ENCODE data around the gene NAGPA. TPM values are rescaled to one million over a fixed set of nuclear protein-coding genes. Genes with fewer than 3 reads are reported as not detected.
"Not testable (repeated sequence)": the region's sequence is repeated elsewhere in the genome, so short reads cannot be mapped to it uniquely, and the experiment has no call there.

NAGPA gene
- total and polyA plus RNA-seq, 4 donors, result 6.9 to 15.1 (median 8.9) TPM

DNA sequence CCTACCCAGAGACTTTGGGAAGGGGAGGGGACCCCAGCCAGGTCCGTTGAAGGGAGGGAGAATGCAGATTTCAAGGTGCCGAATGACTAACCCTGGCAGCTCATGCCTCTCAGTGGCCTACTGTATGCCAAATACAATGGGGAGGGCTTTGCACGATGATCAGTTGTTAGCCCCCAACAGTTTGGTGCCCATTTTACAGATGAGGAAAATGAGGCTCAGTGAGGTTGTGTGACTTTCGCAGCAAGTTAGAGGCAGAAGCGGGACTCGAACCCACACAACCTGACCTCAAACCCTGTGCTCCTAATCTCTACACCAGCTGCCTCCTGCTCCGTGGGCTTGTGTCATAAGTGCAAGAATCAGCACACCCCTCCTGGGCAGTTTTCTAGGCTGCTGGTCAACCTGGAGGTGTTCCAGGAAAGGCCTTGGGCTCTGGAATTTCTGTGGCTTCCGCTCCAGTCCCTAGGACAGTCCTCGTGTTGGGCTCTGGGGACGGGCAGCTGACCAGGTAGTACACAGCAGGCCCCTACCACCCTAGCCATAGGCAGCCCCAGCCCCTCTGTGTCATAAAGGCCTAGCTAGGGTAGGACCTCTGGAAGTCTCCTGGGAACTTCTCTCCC lies 11.9 kb upstream of the NAGPA start:
- WGBS (ENCODE audit: insufficient coverage), result 85% methylated on average over 10 of the region's 10 CpGs
- Histone ChIP-seq H3K4me3 (ENCODE audit: low read depth, low read length) (no peak overlapping the region), H3K27ac (ENCODE audit: low read depth, low read length) (no peak overlapping the region), H3K4me1 (ENCODE audit: control insufficient read depth, insufficient read depth, low read length) (no peaks in the 10 kb centered on the region), H3K36me3 (ENCODE audit: control insufficient read depth, insufficient read depth, low read length) (peaks cover 14% of the 10 kb centered on the region), H3K27me3 (ENCODE audit: control insufficient read depth, insufficient read depth, low read length) (no peaks in the 10 kb centered on the region), H3K9me3 (ENCODE audit: control insufficient read depth, insufficient read depth, low read length) (no peaks in the 10 kb centered on the region)
- no peak for DNase-seq (ENCODE audit: low read depth in 4 of 6, low spot score in 6 of 6)

DNA sequence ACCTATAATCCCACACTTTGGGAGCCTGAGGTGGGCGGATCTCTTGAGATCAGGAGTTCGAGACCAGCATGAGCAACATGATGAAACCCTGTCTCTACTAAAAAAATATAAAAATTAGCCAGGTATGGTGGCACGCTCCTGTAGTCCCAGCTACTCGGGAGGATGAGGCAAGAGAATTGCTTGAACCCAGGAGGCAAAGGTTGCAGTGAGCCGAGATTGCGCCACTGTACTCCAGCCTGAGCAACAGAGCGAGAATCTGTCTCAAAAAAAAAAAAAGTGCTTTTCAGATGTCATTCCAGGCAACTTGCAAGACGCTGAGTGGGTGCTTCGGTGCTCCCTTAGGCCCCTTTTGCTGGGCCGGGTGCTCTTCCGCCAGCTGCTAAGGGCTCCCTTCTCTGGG lies 10.8 kb upstream of the NAGPA start:
- not testable (repeated sequence) for DNase-seq (ENCODE audit: low read depth in 4 of 6, low spot score in 6 of 6); H3K4me1 ChIP-seq (ENCODE audit: control insufficient read depth, insufficient read depth, low read length); H3K9me3 ChIP-seq (ENCODE audit: control insufficient read depth, insufficient read depth, low read length); H3K27me3 ChIP-seq (ENCODE audit: control insufficient read depth, insufficient read depth, low read length); H3K4me3 ChIP-seq (ENCODE audit: low read depth, low read length); H3K27ac ChIP-seq (ENCODE audit: low read depth, low read length)
- 92% methylated on average over 9 of the region's 11 CpGs for WGBS (ENCODE audit: insufficient coverage)
- peaks cover 14% of the 10 kb centered on the region for H3K36me3 ChIP-seq (ENCODE audit: control insufficient read depth, insufficient read depth, low read length)

DNA sequence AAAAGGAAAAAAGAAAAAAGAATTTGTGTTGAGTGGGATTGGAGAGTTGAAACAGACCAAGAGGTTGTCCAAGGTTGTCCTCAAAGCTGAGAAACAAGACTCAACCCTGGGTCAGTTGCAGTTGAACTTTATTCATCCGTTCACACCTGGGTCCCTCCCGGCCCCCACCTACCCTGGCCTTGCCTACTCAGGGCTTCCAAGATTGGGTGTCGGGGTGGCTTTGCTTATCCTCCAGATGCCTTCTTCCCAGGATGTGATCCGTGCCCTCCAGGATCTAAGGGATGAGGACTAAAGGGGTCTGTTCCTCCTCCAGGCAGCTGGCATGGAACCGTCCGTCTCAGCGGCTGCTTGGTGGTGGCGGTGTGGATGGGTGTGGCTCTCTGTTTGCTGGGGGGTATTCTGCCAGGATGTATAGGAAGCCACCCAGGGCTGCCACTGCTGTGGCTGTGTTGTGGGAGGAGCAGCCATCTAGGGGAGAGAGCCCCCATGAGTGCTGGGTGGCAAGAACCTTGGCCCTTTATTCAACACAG lies 10.3 kb upstream of the NAGPA start:
- no peaks in the 10 kb centered on the region for H3K27me3 ChIP-seq (ENCODE audit: control insufficient read depth, insufficient read depth, low read length)
- WGBS (ENCODE audit: insufficient coverage), result 92% methylated on average over 7 of the region's 8 CpGs
- DNase-seq (ENCODE audit: low read depth in 4 of 6, low spot score in 6 of 6), result no peak

DNA sequence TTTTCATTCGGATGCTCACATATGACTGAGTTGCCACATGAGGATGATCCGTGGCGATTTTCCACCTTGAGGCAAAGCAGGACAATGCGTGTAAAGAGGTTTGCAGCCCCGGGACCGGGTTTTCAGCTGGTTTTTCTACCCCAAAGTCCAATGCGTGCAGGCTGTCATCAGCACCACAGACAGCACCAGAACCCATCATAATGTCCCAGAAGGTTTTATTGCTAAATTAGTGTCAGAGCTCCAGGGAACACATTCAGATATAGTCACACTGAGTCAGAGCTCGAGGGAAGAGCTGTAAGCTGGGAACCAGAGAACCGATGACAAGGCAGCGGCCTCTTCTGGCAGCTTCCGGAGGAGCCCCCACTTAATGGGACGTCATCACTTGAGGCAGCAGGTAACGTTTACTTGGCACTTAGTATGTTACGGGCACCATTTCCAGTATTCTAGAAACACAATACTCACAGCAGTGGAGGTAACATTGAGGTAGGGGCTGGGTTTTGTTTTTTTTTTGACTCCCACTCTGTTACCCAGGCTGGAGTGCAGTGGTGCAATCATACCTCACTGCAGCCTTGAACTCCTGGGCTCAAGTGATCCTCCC lies 8.9 kb upstream of the NAGPA start:
- WGBS (ENCODE audit: insufficient coverage), result 67% methylated on average over 10 of the region's 14 CpGs
- H3K4me1 ChIP-seq (ENCODE audit: control insufficient read depth, insufficient read depth, low read length), result no peaks in the 10 kb centered on the region
- no peak for DNase-seq (ENCODE audit: low read depth in 4 of 6, low spot score in 6 of 6)
- H3K36me3 ChIP-seq (ENCODE audit: control insufficient read depth, insufficient read depth, low read length), result peaks cover 14% of the 10 kb centered on the region
- no peak overlapping the region for H3K4me3 ChIP-seq (ENCODE audit: low read depth, low read length)
- H3K27me3 ChIP-seq (ENCODE audit: control insufficient read depth, insufficient read depth, low read length), result no peaks in the 10 kb centered on the region
- H3K27ac ChIP-seq (ENCODE audit: low read depth, low read length), result no peak overlapping the region
- H3K9me3 ChIP-seq (ENCODE audit: control insufficient read depth, insufficient read depth, low read length), result no peaks in the 10 kb centered on the region

More for the DNA sequence above, 10.3 kb upstream of the NAGPA start:
- no peak overlapping the region for H3K4me3 ChIP-seq (ENCODE audit: low read depth, low read length)
- H3K27ac ChIP-seq (ENCODE audit: low read depth, low read length), result no peak overlapping the region
- no peaks in the 10 kb centered on the region for H3K4me1 ChIP-seq (ENCODE audit: control insufficient read depth, insufficient read depth, low read length)
- H3K36me3 ChIP-seq (ENCODE audit: control insufficient read depth, insufficient read depth, low read length), result peaks cover 14% of the 10 kb centered on the region
- no peaks in the 10 kb centered on the region for H3K9me3 ChIP-seq (ENCODE audit: control insufficient read depth, insufficient read depth, low read length)

DNA sequence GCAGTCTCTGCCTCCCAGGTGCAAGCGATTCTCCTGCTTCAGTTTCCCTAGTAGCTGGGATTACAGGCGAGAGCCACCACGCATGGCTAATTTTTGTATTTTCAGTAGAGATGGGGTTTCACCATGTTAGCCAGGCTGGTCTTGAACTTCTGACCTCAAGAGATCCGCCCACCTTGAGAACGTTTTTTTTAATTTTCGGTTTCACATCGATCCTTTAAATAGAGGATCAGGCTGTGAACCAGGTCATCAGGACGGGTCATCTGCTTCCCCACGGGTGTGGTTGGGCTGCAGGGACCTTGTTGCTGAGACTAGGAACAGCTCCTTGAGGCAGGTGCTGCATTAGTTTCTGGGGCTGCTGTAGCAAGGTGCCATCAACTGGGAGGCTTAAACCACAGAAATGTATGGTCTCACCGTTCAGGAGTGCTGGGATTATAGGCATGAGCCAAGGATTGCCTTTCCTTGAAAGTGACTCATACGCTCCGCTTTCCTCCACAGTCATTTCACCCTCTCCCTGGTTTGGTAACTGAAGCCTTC lies 7.9 kb upstream of the NAGPA start:
- peaks cover 14% of the 10 kb centered on the region for H3K36me3 ChIP-seq (ENCODE audit: control insufficient read depth, insufficient read depth, low read length)
- 80% methylated on average over 11 of the region's 12 CpGs for WGBS (ENCODE audit: insufficient coverage)
- no peaks in the 10 kb centered on the region for H3K9me3 ChIP-seq (ENCODE audit: control insufficient read depth, insufficient read depth, low read length)
- H3K27ac ChIP-seq (ENCODE audit: low read depth, low read length), result no peak overlapping the region
- H3K4me3 ChIP-seq (ENCODE audit: low read depth, low read length), result no peak overlapping the region
- no peaks in the 10 kb centered on the region for H3K4me1 ChIP-seq (ENCODE audit: control insufficient read depth, insufficient read depth, low read length)
- no peaks in the 10 kb centered on the region for H3K27me3 ChIP-seq (ENCODE audit: control insufficient read depth, insufficient read depth, low read length)
- no peak for DNase-seq (ENCODE audit: low read depth in 4 of 6, low spot score in 6 of 6)

DNA sequence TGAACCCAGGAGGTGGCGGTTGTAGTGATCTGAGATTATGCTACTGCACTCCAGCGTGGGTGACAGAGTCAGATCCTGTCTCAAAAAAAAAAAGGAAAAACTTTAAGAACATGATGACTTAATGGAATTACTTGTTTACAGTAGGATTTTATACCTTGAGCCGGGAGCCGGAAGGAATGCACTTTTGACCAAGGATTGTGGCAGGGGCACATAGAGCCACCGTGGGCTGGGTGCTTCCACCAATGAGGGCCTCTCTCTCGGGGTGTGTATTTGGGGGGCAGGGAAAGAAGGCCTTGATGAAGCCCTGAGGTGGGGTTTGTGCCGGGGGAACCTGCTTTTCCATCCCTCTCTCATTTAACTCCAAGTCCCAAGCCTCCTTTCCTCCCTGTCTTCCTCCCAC lies 6.7 kb upstream of the NAGPA start:
- no peak for DNase-seq (ENCODE audit: low read depth in 4 of 6, low spot score in 6 of 6)
- 95% methylated on average over 5 of the region's 7 CpGs for WGBS (ENCODE audit: insufficient coverage)
- no peaks in the 10 kb centered on the region for H3K9me3 ChIP-seq (ENCODE audit: control insufficient read depth, insufficient read depth, low read length)
- peaks cover 14% of the 10 kb centered on the region for H3K36me3 ChIP-seq (ENCODE audit: control insufficient read depth, insufficient read depth, low read length)
- no peak overlapping the region for H3K27ac ChIP-seq (ENCODE audit: low read depth, low read length)
- H3K4me1 ChIP-seq (ENCODE audit: control insufficient read depth, insufficient read depth, low read length), result no peaks in the 10 kb centered on the region
- H3K27me3 ChIP-seq (ENCODE audit: control insufficient read depth, insufficient read depth, low read length), result no peaks in the 10 kb centered on the region
- H3K4me3 ChIP-seq (ENCODE audit: low read depth, low read length), result no peak overlapping the region

DNA sequence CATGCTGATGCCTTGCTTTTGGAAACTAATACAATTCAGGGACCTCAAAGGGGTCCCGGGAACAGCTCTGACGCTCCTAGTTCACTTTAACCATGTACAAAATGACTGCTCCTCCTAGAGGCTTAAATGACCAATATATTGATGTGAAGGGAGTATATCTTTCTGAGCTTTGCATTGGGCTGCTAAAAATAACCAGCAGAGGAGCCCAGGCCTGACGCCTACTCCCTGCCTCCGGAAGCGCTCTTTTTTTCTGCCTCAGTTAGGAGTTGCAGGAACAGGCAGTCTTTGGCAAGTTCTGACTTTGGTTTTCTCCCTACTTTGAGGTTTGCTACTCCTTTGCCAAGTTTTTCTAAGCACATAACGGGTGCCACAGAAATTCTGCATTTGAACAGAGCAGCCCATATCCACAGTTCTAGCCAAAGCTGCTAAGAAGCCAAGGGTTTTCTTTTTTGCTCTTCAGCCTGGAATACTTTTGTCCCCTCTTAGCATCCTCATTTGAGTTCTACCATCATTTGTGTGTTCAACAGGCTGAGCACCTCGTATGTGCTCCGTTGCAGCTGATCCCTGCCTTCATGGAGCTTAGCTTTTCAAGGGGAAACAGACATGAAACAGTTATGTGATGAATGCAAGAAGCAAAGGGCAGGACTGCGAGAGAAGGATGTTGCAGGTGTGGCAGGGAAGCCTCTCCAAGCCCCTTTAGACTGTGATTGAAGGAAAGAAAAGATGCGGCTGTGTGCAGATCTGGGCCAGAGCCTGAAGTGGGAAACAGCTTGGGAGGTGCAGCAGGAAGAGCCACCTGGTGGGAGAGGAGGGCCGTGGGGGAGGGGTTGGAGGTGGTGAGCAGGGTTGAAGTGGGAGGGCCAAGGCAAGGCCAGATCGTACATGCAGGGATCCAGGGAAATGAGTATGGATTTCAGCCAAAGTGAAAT lies 2.8 kb upstream of the NAGPA start:
- Histone ChIP-seq H3K36me3 (ENCODE audit: control insufficient read depth, insufficient read depth, low read length) (no peaks in the 10 kb centered on the region), H3K4me1 (ENCODE audit: control insufficient read depth, insufficient read depth, low read length) (peaks cover 15% of the 10 kb centered on the region), H3K27me3 (ENCODE audit: control insufficient read depth, insufficient read depth, low read length) (no peaks in the 10 kb centered on the region), H3K27ac (ENCODE audit: low read depth, low read length) (no peak overlapping the region), H3K4me3 (ENCODE audit: low read depth, low read length) (no peak overlapping the region), H3K9me3 (ENCODE audit: control insufficient read depth, insufficient read depth, low read length) (no peaks in the 10 kb centered on the region)
- 58% methylated on average over 9 of the region's 12 CpGs for WGBS (ENCODE audit: insufficient coverage)
- DNase-seq (ENCODE audit: low read depth in 4 of 6, low spot score in 6 of 6), result peak in 1 of 6 donors; percentile 61

DNA sequence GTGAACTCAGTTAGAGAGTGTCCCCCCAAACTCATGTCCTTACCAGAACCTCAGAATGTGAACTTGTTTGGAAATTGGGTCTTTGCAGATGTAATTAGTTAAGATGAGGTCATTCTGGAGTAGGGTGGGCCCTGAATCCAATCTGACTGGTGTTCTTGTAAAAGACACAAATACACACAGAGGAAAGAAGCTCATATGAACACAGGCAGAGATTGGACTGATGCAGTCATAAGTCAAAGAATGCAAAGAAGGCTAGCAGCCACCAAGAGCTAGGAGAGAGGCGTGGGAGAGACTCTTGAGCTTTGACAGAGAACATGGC lies 2.1 kb upstream of the NAGPA start:
- DNase-seq (ENCODE audit: low read depth in 4 of 6, low spot score in 6 of 6), result no peak
- no peak overlapping the region for H3K27ac ChIP-seq (ENCODE audit: low read depth, low read length)
- whole genome bisulfite sequencing (ENCODE audit: insufficient coverage), result 70% methylated on average over 1 of the region's 1 CpG

DNA sequence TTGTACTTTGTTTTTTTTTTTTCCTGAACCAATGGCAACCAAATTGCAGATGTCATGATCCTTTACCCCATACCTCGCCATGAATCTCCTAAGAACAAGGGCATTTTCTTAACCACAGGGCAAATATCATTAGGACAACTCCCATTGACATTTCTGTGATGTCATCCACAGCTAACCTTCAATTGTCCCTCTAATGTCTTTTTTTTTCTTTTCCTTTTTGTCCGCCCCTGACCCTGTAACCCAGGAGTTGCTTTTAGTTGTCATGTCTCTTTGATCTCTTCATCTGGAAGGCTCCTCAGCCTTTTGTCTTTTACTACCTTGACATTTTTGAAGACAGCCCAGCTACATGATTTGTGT lies 410 bp upstream of the NAGPA start:
- 17% methylated on average over 2 of the region's 2 CpGs for WGBS (ENCODE audit: insufficient coverage)
- no peak for DNase-seq (ENCODE audit: low read depth in 4 of 6, low spot score in 6 of 6)
- Histone ChIP-seq H3K27ac (ENCODE audit: low read depth, low read length) (no peak overlapping the region), H3K4me1 (ENCODE audit: control insufficient read depth, insufficient read depth, low read length) (peaks cover 15% of the 10 kb centered on the region), H3K27me3 (ENCODE audit: control insufficient read depth, insufficient read depth, low read length) (no peaks in the 10 kb centered on the region), H3K9me3 (ENCODE audit: control insufficient read depth, insufficient read depth, low read length) (no peaks in the 10 kb centered on the region), H3K36me3 (ENCODE audit: control insufficient read depth, insufficient read depth, low read length) (peaks cover 16% of the 10 kb centered on the region), H3K4me3 (ENCODE audit: low read depth, low read length) (peak overlapping the region; percentile 61)

More for the DNA sequence above, 2.1 kb upstream of the NAGPA start:
- Histone ChIP-seq H3K4me3 (ENCODE audit: low read depth, low read length) (no peak overlapping the region), H3K36me3 (ENCODE audit: control insufficient read depth, insufficient read depth, low read length) (no peaks in the 10 kb centered on the region), H3K4me1 (ENCODE audit: control insufficient read depth, insufficient read depth, low read length) (peaks cover 15% of the 10 kb centered on the region), H3K9me3 (ENCODE audit: control insufficient read depth, insufficient read depth, low read length) (no peaks in the 10 kb centered on the region), H3K27me3 (ENCODE audit: control insufficient read depth, insufficient read depth, low read length) (no peaks in the 10 kb centered on the region)
